WTC11 (cell line): ENCODE measurements around the gene ABHD11. TPM values are rescaled to one million over a fixed set of nuclear protein-coding genes. Genes with fewer than 3 reads are reported as not detected.

ENCODE experiments used
- ATAC-seq: fragments of 200-7000 bp; cut with Tn5 transposase; 2 replicates; pipeline ENCODE4 v1.10.0; 2021; ENCODE audit warnings: mild to moderate bottlenecking, moderate library complexity
- CTCF ChIA-PET: fragments of 300-600 bp; sonication (Branson Sonifier 250); formaldehyde crosslinking; loops from one replicate; lab custom pipeline; 2021; ENCODE audit warnings: antibody characterized with exemption; lab: Charles Lee
- POLR2A ChIA-PET: fragments of 350-600 bp; sonication (Branson Sonifier 250); formaldehyde crosslinking; loops from one replicate; lab custom pipeline; 2021; ENCODE audit warnings: antibody characterized with exemption; lab: Charles Lee
- DNase-seq: peaks from one replicate; pipeline ENCODE4 v3.0.0; 2021; ENCODE audit warnings: low spot score
- H3K27ac Mint-ChIP-seq: 2 replicates; pipeline ENCODE4 v1.8.0; 2021; ENCODE audit warnings: mixed read lengths
- H3K27me3 Mint-ChIP-seq: 2 replicates; pipeline ENCODE4 v1.8.0; 2021; ENCODE audit warnings: low read depth, mild to moderate bottlenecking, moderate library complexity, mixed read lengths
- H3K36me3 Mint-ChIP-seq: 2 replicates; pipeline ENCODE4 v1.8.0; 2021; ENCODE audit warnings: mixed read lengths
- H3K4me1 Mint-ChIP-seq: 2 replicates; pipeline ENCODE4 v1.8.0; 2022; ENCODE audit warnings: mixed read lengths
- H3K4me3 Mint-ChIP-seq: 2 replicates; pipeline ENCODE4 v1.8.0; 2021; ENCODE audit warnings: mild to moderate bottlenecking, moderate library complexity, mixed read lengths
- H3K9me3 Mint-ChIP-seq: 2 replicates; pipeline ENCODE4 v1.8.0; 2021; ENCODE audit warnings: mixed read lengths
- AFF4 ChIP-seq: sonication (generic); formaldehyde crosslinking; IDR thresholded peaks from 2 replicates; pipeline ENCODE4 v1.8.1; 2023; ENCODE audit warnings: mild to moderate bottlenecking, missing genetic modification reagents, borderline replicate concordance
- CBFB ChIP-seq: sonication (generic); formaldehyde crosslinking; IDR thresholded peaks from 2 replicates; pipeline ENCODE4 v1.8.1; 2022; ENCODE audit warnings: mild to moderate bottlenecking, low read depth, missing genetic modification reagents
- ERG ChIP-seq: fragments of 250-450 bp; sonication (Bioruptor Pico); IDR thresholded peaks from 2 replicates; pipeline ENCODE4 v1.8.0; 2021; ENCODE audit warnings: mild to moderate bottlenecking
- FOXJ3 ChIP-seq: sonication (generic); formaldehyde crosslinking; IDR thresholded peaks from 2 replicates; pipeline ENCODE4 v1.9.0; 2021; ENCODE audit warnings: missing genetic modification reagents, mild to moderate bottlenecking, borderline replicate concordance
- FOXP1 ChIP-seq: sonication (generic); formaldehyde crosslinking; IDR thresholded peaks from 2 replicates; pipeline ENCODE4 v1.8.0; 2022; ENCODE audit warnings: missing genetic modification reagents, mild to moderate bottlenecking, moderate library complexity, borderline replicate concordance
- GRHL2 ChIP-seq: fragments of 250-450 bp; sonication (Bioruptor Pico); IDR thresholded peaks from 2 replicates; pipeline ENCODE4 v1.8.0; 2022; ENCODE audit warnings: mild to moderate bottlenecking, moderate library complexity; ENCODE audit not compliant: insufficient replicate concordance, severe bottlenecking
- MXD4 ChIP-seq: fragments of 250-450 bp; sonication (Bioruptor Pico); IDR thresholded peaks from 2 replicates; pipeline ENCODE4 v1.8.0; 2021; ENCODE audit warnings: mild to moderate bottlenecking, moderate library complexity, borderline replicate concordance
- NFYB ChIP-seq: sonication (generic); formaldehyde crosslinking; conservative IDR thresholded peaks from 2 replicates; pipeline ENCODE4 v1.8.0; 2022; ENCODE audit warnings: low read depth, missing genetic modification reagents
- OVOL2 ChIP-seq: fragments of 250-450 bp; sonication (Bioruptor Pico); IDR thresholded peaks from 2 replicates; pipeline ENCODE4 v1.9.0; 2021; ENCODE audit warnings: mild to moderate bottlenecking, borderline replicate concordance
- SMAD3 ChIP-seq: sonication (generic); formaldehyde crosslinking; IDR thresholded peaks from 2 replicates; pipeline ENCODE4 v1.8.0; 2022; ENCODE audit warnings: missing genetic modification reagents, mild to moderate bottlenecking, borderline replicate concordance
- SMAD4 ChIP-seq: sonication (generic); formaldehyde crosslinking; IDR thresholded peaks from 2 replicates; pipeline ENCODE4 v1.8.0; 2022; ENCODE audit warnings: mild to moderate bottlenecking, missing genetic modification reagents
- TP53 ChIP-seq: sonication (generic); formaldehyde crosslinking; IDR thresholded peaks from 2 replicates; pipeline ENCODE4 v1.8.1; 2023; ENCODE audit warnings: mild to moderate bottlenecking, missing genetic modification reagents
- ZNF121 ChIP-seq: sonication (generic); formaldehyde crosslinking; IDR thresholded peaks from 2 replicates; pipeline ENCODE4 v1.8.0; 2023; ENCODE audit warnings: missing genetic modification reagents
- ZNF219 ChIP-seq: sonication (generic); formaldehyde crosslinking; IDR thresholded peaks from 2 replicates; pipeline ENCODE4 v1.8.0; 2023; ENCODE audit warnings: missing genetic modification reagents, mild to moderate bottlenecking, borderline replicate concordance
- ZNF317 ChIP-seq: sonication (generic); formaldehyde crosslinking; IDR thresholded peaks from 2 replicates; pipeline ENCODE4 v1.8.1; 2023; ENCODE audit warnings: low read depth, mild to moderate bottlenecking, moderate library complexity, missing genetic modification reagents, borderline replicate concordance
- ZNF423 ChIP-seq: fragments of 250-450 bp; sonication (Bioruptor Pico); IDR thresholded peaks from 2 replicates; pipeline ENCODE4 v2.1.2; 2022; ENCODE audit warnings: mild to moderate bottlenecking, moderate library complexity
- ZNF512 ChIP-seq: sonication (generic); formaldehyde crosslinking; IDR thresholded peaks from 2 replicates; pipeline ENCODE4 v1.8.1; 2022; ENCODE audit warnings: missing genetic modification reagents, borderline replicate concordance
- ZNF671 ChIP-seq: fragments of 250-450 bp; sonication (Bioruptor Pico); IDR thresholded peaks from 2 replicates; pipeline ENCODE4 v1.8.0; 2021; ENCODE audit warnings: mild to moderate bottlenecking
- total RNA-seq: library from RNA; stranded (reverse); gene quantifications from 3 replicates; pipeline ENCODE4 v1.2.3, GENCODE V29; 2021
- TF ChIP-seq, protein P1 (sequence below): sonication (generic); formaldehyde crosslinking; IDR thresholded peaks from 2 replicates; pipeline ENCODE4 v1.8.0; 2022; ENCODE audit warnings: mild to moderate bottlenecking, missing genetic modification reagents
- TF ChIP-seq, protein P2 (sequence below): sonication (generic); formaldehyde crosslinking; IDR thresholded peaks from 2 replicates; pipeline ENCODE4 v1.8.1; 2022; ENCODE audit warnings: mild to moderate bottlenecking, missing genetic modification reagents, moderate library complexity, borderline replicate concordance

ABHD11 gene
- total RNA-seq, 1 experiment from 2014 or later = 23.8 TPM

- no peak for DNase-seq
- POLR2A ChIA-PET = no interaction called here
- Mint-ChIP-seq H3K27me3 (no peaks in the 10 kb centered on the region; the same call in 1 of the 2 replicates), H3K27ac (peak overlapping the region; percentile 35; the same call in 1 of the 2 replicates), H3K4me1 (peaks cover 5% of the 10 kb centered on the region; the same call in 1 of the 2 replicates), H3K4me3 (no peak overlapping the region), H3K9me3 (peaks cover 3% of the 10 kb centered on the region; the same call in 1 of the 2 replicates), H3K36me3 (no peaks in the 10 kb centered on the region)
- CTCF ChIA-PET = no interaction called here
- TF ChIP-seq ZNF671 (CRISPR knock-in tag) = no peak
- no peak for TF ChIP-seq TP53 (CRISPR knock-in tag)
- TF ChIP-seq ZNF219 (CRISPR knock-in tag) = no peak
- TF ChIP-seq CBFB (CRISPR knock-in tag) = no peak
- no peak for TF ChIP-seq NFYB
- TF ChIP-seq, protein P1, sequence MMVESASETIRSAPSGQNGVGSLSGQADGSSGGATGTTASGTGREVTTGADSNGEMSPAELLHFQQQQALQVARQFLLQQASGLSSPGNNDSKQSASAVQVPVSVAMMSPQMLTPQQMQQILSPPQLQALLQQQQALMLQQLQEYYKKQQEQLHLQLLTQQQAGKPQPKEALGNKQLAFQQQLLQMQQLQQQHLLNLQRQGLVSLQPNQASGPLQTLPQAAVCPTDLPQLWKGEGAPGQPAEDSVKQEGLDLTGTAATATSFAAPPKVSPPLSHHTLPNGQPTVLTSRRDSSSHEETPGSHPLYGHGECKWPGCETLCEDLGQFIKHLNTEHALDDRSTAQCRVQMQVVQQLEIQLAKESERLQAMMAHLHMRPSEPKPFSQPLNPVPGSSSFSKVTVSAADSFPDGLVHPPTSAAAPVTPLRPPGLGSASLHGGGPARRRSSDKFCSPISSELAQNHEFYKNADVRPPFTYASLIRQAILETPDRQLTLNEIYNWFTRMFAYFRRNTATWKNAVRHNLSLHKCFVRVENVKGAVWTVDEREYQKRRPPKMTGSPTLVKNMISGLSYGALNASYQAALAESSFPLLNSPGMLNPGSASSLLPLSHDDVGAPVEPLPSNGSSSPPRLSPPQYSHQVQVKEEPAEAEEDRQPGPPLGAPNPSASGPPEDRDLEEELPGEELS = no peak
- TF ChIP-seq SMAD4 = no peak
- TF ChIP-seq MXD4 (CRISPR knock-in tag) = no peak
- TF ChIP-seq, protein P2, sequence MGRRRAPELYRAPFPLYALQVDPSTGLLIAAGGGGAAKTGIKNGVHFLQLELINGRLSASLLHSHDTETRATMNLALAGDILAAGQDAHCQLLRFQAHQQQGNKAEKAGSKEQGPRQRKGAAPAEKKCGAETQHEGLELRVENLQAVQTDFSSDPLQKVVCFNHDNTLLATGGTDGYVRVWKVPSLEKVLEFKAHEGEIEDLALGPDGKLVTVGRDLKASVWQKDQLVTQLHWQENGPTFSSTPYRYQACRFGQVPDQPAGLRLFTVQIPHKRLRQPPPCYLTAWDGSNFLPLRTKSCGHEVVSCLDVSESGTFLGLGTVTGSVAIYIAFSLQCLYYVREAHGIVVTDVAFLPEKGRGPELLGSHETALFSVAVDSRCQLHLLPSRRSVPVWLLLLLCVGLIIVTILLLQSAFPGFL (CRISPR knock-in tag) = no peak
- no peak for TF ChIP-seq GRHL2 (CRISPR knock-in tag)
- TF ChIP-seq AFF4 (CRISPR knock-in tag) = no peak
- TF ChIP-seq ERG = no peak
- TF ChIP-seq SMAD3 (CRISPR knock-in tag) = no peak
- no peak for TF ChIP-seq FOXP1 (CRISPR knock-in tag)
- no peak for ATAC-seq
Observed at GRCh38 chr7:73749931-73750776, 11.6 kb upstream of the ABHD11 start.

DNA sequence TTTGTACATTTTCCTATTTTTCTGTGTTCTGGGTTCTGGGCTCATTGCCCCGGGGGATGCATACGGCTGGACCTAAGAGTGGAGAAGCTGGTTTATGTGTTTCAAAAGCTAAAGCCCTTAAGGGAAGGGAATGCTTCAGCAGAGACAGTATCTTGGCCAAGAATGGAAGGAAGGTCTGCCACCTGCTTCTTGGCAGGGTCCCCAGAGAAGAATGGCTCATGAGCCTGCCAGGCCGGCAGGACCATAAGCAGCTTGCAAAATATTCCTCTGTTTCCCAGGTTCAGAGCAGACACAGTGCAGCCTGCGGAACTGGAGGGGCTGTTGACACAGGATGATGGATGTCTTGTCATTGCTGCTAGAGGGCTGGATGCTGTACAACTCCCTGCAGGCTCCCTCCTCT is 7.8 kb upstream of the ABHD11 start:
- peaks cover 14% of the 10 kb centered on the region for H3K27me3 Mint-ChIP-seq
- no peak overlapping the region for H3K4me3 Mint-ChIP-seq
- H3K9me3 Mint-ChIP-seq = peaks cover 3% of the 10 kb centered on the region; the same call in 1 of the 2 replicates
- peak overlapping the region; percentile 42; the same call in 1 of the 2 replicates for H3K27ac Mint-ChIP-seq
- no peaks in the 10 kb centered on the region for H3K36me3 Mint-ChIP-seq
- CTCF ChIA-PET = no interaction called here
- peaks cover 31% of the 10 kb centered on the region for H3K4me1 Mint-ChIP-seq
- ATAC-seq (no peak), DNase-seq (no peak)
- no peak for TF ChIP-seq ZNF512 (CRISPR knock-in tag)
- TF ChIP-seq OVOL2 (CRISPR knock-in tag) = no peak
- TF ChIP-seq ZNF317 (CRISPR knock-in tag) = no peak
- no peak for TF ChIP-seq ZNF423 (CRISPR knock-in tag)
- no peak for TF ChIP-seq ZNF121 (CRISPR knock-in tag)
- no peak for TF ChIP-seq FOXJ3 (CRISPR knock-in tag)
- POLR2A ChIA-PET = no interaction called here
